ENCODE measurements around the gene EML5. TPM values are rescaled to one million over a fixed set of nuclear protein-coding genes. Genes with fewer than 3 reads are reported as not detected.

EML5 gene
- polyA plus RNA-seq, 5 donors = 1.3 to 2.5 (median 1.8) TPM

DNA sequence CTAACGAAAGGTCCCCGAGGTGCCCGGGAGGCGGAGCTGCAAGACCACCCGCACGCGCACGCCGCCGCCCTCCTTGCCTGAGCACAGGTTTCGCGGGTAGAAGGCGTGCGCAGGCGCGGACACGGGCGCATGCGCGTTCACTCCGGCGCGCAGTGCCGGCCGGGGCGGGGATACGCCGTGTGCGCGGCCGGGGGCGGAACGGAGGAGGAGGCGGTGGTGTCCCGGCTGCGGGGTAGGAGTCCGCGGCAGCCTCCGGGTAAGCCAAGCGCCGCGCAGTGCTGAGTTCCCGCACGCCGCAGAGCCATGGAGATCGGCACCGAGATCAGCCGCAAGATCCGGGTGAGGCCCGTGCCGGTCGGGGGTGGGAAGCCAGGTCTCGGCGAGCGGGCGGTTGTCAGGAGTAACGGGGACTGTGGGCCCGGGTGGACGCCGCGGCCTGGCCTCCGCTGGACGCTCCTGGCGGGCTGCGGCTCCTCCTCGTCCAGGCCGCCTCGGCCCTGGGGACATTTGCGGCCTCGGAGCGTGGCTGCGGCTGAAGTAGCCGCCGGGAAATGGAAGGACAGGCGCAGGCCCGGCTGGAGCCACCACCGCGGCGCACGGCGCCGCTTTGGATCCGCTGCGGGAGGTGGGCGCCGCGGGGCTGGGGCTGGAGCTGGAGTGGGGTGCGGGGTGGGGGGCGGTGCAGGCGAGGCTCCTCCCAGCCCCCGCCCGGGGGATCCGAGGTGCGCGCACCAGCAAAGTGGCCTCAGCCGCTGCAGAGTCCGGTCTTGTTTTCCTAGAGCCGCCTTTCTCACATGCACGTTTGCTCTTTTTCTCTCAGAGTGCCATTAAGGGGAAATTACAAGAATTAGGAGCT is 229.7 kb downstream of the EML5 start, which contains the start of gene ZC3H14:
ZC3H14 (plus strand) TSS at position 207 of the 856 bp plus-strand sequence; CDS start at position 304, 97 bp downstream.
- DNase-seq = peak; percentile 89 to 90

DNA sequence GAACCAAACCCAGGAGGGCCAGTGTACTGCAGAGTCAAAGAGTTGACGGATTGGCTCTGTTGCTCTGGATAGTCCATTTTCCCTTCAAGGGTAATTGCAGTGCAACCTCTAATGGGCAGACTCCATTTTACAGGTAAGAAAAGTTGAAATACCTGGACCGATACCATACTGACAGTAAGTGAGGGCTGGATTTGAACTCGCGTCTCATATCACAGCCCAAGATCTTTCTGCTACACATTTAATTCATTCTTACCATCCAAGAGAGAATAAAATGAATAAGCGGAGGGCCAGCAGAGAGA is 230.3 kb downstream of the EML5 start:
- DNase-seq = no peak

Other genes with a start within 250 kb of the EML5 start
- 10 to 100 TPM; 21.7 to 30.2 (median 24.6) TPM for gene PTPN21, start 237.9 kb downstream of the EML5 start, polyA plus RNA-seq (ENCODE audit: insufficient read depth in 1 of 5, insufficient read length in 5 of 5, low replicate concordance in 1 of 5)
- 10 to 100 TPM; 59.0 to 87.6 (median 80.6) TPM for gene ZC3H14, start 229.9 kb downstream of the EML5 start, polyA plus RNA-seq (ENCODE audit: insufficient read depth in 1 of 5, insufficient read length in 5 of 5, low replicate concordance in 1 of 5)
- gene TTC8, start 31.7 kb upstream of the EML5 start, polyA plus RNA-seq (ENCODE audit: insufficient read depth in 1 of 5, insufficient read length in 5 of 5, low replicate concordance in 1 of 5) = 10 to 100 TPM; 34.7 to 50.6 (median 43.9) TPM